SH-SY5Y (cell line): Measurements from ENCODE around the gene RAPGEF5.

Source experiments
- GATA2 ChIP-seq: IDR thresholded peaks from 2 replicates; pipeline ENCODE4 v1.6.1; 2011; ENCODE audit warnings: mild to moderate bottlenecking, low read depth, low read length
- GATA3 ChIP-seq: IDR thresholded peaks from 2 replicates; pipeline ENCODE4 v1.6.1; 2011; ENCODE audit warnings: low read depth, mild to moderate bottlenecking, low read length, moderate library complexity

GRCh38 chr7:22167482-22167881 is 189.5 kb downstream of the RAPGEF5 start:
- TF ChIP-seq GATA3 (no peak), GATA2 (no peak)
